Endothelial cell of umbilical vein (primary cell): ENCODE results near the gene ABCG2. TPM values are rescaled to one million over a fixed set of nuclear protein-coding genes. Genes with fewer than 3 reads are reported as not detected.

Experiments
- BruUV-seq: library from RNA; stranded (reverse); fragments of 400-500 nt; replicated peaks from 2 replicates; lab custom pipeline; 2021; lab: Mats Ljungman, UMichigan
- CTCF ChIA-PET: fragments of 300-600, 350-600 bp; sonication (Branson Sonifier 250); formaldehyde crosslinking; loops from one replicate; lab custom pipeline; 2021; ENCODE audit warnings: antibody characterized with exemption, inconsistent platforms; lab: Charles Lee
- POLR2A ChIA-PET: fragments of 300-600, 350-600 bp; sonication (Branson Sonifier 250); formaldehyde crosslinking; loops from one replicate; lab custom pipeline; 2021; ENCODE audit warnings: antibody characterized with exemption, inconsistent platforms; lab: Charles Lee
- DNase-seq: peaks from one replicate; pipeline ENCODE4 v3.0.0-alpha.2; 2011; ENCODE audit warnings: low read depth, low spot score
- FAIRE-seq: peaks from 2 replicates; lab custom pipeline; 2011; peaks lifted over from hg19 to GRCh38; lab: Jason Lieb, UNC
- H2AFZ ChIP-seq: 2 replicates; pipeline ENCODE4 v1.6.0; 2012; ENCODE audit warnings: low read depth, low read length, control low read depth, inconsistent platforms
- H3K27ac ChIP-seq: 2 replicates; pipeline ENCODE4 v1.5.1; 2011; ENCODE audit warnings: low read depth, mild to moderate bottlenecking, control low read depth, low read length, moderate library complexity; ENCODE audit not compliant: insufficient read depth
- H3K27me3 ChIP-seq, 2 experiments: 2 replicates each; pipeline versions ENCODE4 v1.6.0 to v1.6.1; 2011; ENCODE audit warnings: low read length in 2 of 2, mixed read lengths in 1 of 2; ENCODE audit not compliant: control insufficient read depth in 2 of 2, insufficient read depth in 2 of 2
- H3K36me3 ChIP-seq, 2 experiments: 2 replicates in 1 of 2; 3 replicates in 1 of 2; pipeline ENCODE4 v1.5.1; 2011; ENCODE audit warnings: low read length in 2 of 2, mild to moderate bottlenecking in 1 of 2, moderate library complexity in 1 of 2; ENCODE audit not compliant: control insufficient read depth in 2 of 2, insufficient read depth in 2 of 2; ENCODE audit errors: extremely low read depth in 1 of 2
- H3K4me1 ChIP-seq: 3 replicates; pipeline ENCODE4 v1.5.1; 2011; ENCODE audit warnings: mild to moderate bottlenecking, low read length; ENCODE audit not compliant: control insufficient read depth, insufficient read depth; ENCODE audit errors: extremely low read depth
- H3K4me2 ChIP-seq: 2 replicates; pipeline ENCODE4 v1.6.1; 2011; ENCODE audit warnings: low read length, control low read depth, mixed read lengths; ENCODE audit not compliant: insufficient read depth
- H3K4me3 ChIP-seq, 3 experiments: fragments of 200-600 bp in 1 of 3; sonication (generic), shearing (Covaris generic) in 1 of 3; replicated peaks in 1 of 3; 2 replicates each; pipeline ENCODE4 v1.5.1; 2011 to 2016; ENCODE audit warnings: control low read depth in 3 of 3, low read length in 3 of 3, mild to moderate bottlenecking in 2 of 3, inconsistent platforms in 1 of 3, low read depth in 1 of 3, moderate library complexity in 1 of 3; ENCODE audit not compliant: insufficient read depth in 1 of 3
- H3K79me2 ChIP-seq: 2 replicates; pipeline ENCODE4 v1.6.0; 2012; ENCODE audit warnings: low read length, inconsistent platforms; ENCODE audit not compliant: control insufficient read depth, insufficient read depth
- H3K9ac ChIP-seq: replicated peaks from 2 replicates; pipeline ENCODE3; 2011; ENCODE audit warnings: low read length, control low read depth; ENCODE audit not compliant: insufficient read depth; ENCODE audit errors: extremely low read depth
- H3K9me1 ChIP-seq: replicated peaks from 3 replicates; pipeline ENCODE4 v1.6.0; 2011; ENCODE audit warnings: mild to moderate bottlenecking, low read length; ENCODE audit not compliant: control insufficient read depth, insufficient read depth; ENCODE audit errors: extremely low read depth
- H3K9me3 ChIP-seq: replicated peaks from 2 replicates; pipeline ENCODE4 v1.5.1; 2012; ENCODE audit warnings: low read length, inconsistent platforms; ENCODE audit not compliant: control insufficient read depth, insufficient read depth
- H4K20me1 ChIP-seq: replicated peaks from 2 replicates; pipeline ENCODE3; 2011; ENCODE audit warnings: mild to moderate bottlenecking, low read length; ENCODE audit not compliant: control insufficient read depth, insufficient read depth; ENCODE audit errors: extremely low read depth
- CTCF ChIP-seq, 2 donors: IDR thresholded peaks; 1 replicate in 1 of 2; 2 replicates in 1 of 2; pipeline ENCODE4 v1.5.1; 2011; ENCODE audit warnings: low read length in 2 of 2, mild to moderate bottlenecking in 2 of 2, moderate library complexity in 2 of 2, control low read depth in 1 of 2, inconsistent platforms in 1 of 2, low read depth in 1 of 2; ENCODE audit not compliant: insufficient read depth in 1 of 2; ENCODE audit errors: extremely low read depth in 1 of 2
- EZH2 ChIP-seq: IDR thresholded peaks from 2 replicates; pipeline ENCODE4 v1.6.1; 2012; ENCODE audit warnings: borderline replicate concordance, low read depth, mild to moderate bottlenecking, moderate library complexity, low read length, inconsistent platforms; ENCODE audit not compliant: severe bottlenecking
- FOS ChIP-seq: IDR thresholded peaks from 2 replicates; pipeline ENCODE4 v1.6.1; 2011; ENCODE audit warnings: mild to moderate bottlenecking, low read length, moderate library complexity, borderline replicate concordance; ENCODE audit not compliant: insufficient read depth
- GATA2 ChIP-seq: IDR thresholded peaks from 2 replicates; pipeline ENCODE4 v1.7.0; 2011; ENCODE audit warnings: low read depth, mild to moderate bottlenecking, moderate library complexity, mixed read lengths, low read length; ENCODE audit not compliant: insufficient read length, insufficient read depth
- JUN ChIP-seq: IDR thresholded peaks from 2 replicates; pipeline ENCODE4 v1.6.1; 2011; ENCODE audit warnings: borderline replicate concordance, low read depth; ENCODE audit not compliant: insufficient read length, insufficient read depth
- MYC ChIP-seq: IDR thresholded peaks from one replicate; pipeline ENCODE4 v1.6.1; 2011; ENCODE audit warnings: mild to moderate bottlenecking, low read depth, low read length
- POLR2A ChIP-seq: IDR thresholded peaks from 2 replicates; pipeline ENCODE4 v1.6.1; 2012; ENCODE audit warnings: low read depth, mild to moderate bottlenecking, control low read depth, low read length
- POLR2AphosphoS5 ChIP-seq: IDR thresholded peaks from 2 replicates; pipeline ENCODE4 v1.6.1; 2012; ENCODE audit warnings: low read depth, mild to moderate bottlenecking, control low read depth, low read length, moderate library complexity; ENCODE audit not compliant: insufficient read depth
- dilution Hi-C: fragments of 300-500 bp; cut with MboI; formaldehyde crosslinking; loops from one replicate; pipeline ENCODE4 v1.15.0; 2019; ENCODE audit warnings: low sequenced_read_pairs; ENCODE audit not compliant: extremely low pct_ligation_motif_present
- intact Hi-C: fragments of 100-400 bp; cut with micrococcal nuclease; formaldehyde crosslinking; loops from one replicate; pipeline ENCODE4 v1.10.0; 2022
- polyA plus RNA-seq, 4 experiments: library from polyadenylated mRNA; depleted of rRNA in 3 of 4; stranded (reverse) in 3 of 4; unstranded in 1 of 4; fragments of >200 nt; gene quantifications; 2 replicates each; pipeline versions ENCODE4 v1.2.1 to v1.2.3, GENCODE V29; 2011 to 2012; ENCODE audit warnings: missing spikeins in 1 of 4
- total RNA-seq: library from RNA; stranded (reverse); gene quantifications from 2 replicates; pipeline ENCODE4 v1.2.3, GENCODE V29; 2021
- TF ChIP-seq, protein P1 (sequence below): IDR thresholded peaks from 2 replicates; pipeline ENCODE4 v1.6.1; 2011; ENCODE audit not compliant: insufficient read depth, insufficient read length

Gene ABCG2
- total and polyA plus RNA-seq, 2 donors (not counting 3 experiments of a cell fraction or from before 2014, with no cell fraction given): 3.4 to 5.0 TPM

DNA sequence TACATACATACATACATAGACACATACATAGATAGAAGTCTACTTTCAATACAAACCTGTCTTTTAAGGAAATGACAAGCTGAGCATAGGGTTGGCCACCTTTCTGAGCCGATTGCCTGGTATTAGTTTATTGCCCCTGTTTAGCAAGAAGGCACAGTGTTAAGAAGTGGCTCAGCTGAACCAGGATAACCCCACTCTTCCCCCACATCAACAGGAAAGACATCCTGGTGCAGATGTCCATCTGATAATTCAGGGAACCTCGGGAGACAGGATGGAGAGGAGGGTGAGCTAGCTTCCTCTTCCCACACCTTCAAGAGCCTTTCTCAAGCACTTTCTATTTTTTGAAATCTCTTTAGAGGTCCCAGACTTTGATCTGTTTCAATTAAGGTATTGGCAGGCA is 98.7 kb downstream of the ABCG2 start:
- H3K27ac ChIP-seq: no peak overlapping the region
- no peaks in the 10 kb centered on the region for H3K9me1 ChIP-seq
- H3K4me1 ChIP-seq: peaks cover 6% of the 10 kb centered on the region
- FAIRE-seq (no peak), DNase-seq (peak; percentile 53)
- POLR2A ChIA-PET: no interaction called here
- H3K27me3 ChIP-seq: no peaks in the 10 kb centered on the region
- dilution Hi-C loops: no loop called here
- H3K36me3 ChIP-seq: peaks cover 1 to 7% of the 10 kb centered on the region in 2 experiments
- no peak overlapping the region for H2AFZ ChIP-seq
- H3K79me2 ChIP-seq: no peaks in the 10 kb centered on the region
- no peaks in the 10 kb centered on the region for H4K20me1 ChIP-seq
- intact Hi-C loops: no loop called here
- CTCF ChIA-PET: interaction anchor here (1.2 to 8.5 kb wide), 7 partner anchors 11 to 456 kb away, joined by 3 to 204 read pairs (median 4); no protein-coding TSS in a partner anchor
- no peaks in the 10 kb centered on the region for H3K9me3 ChIP-seq
- H3K4me2 ChIP-seq: no peak overlapping the region
- H3K9ac ChIP-seq: no peak overlapping the region
- no TSS peak for BruUV-seq
- no peak overlapping the region for H3K4me3 ChIP-seq
- TF ChIP-seq CTCF (IDR thresholded peaks at IDR 0.05; ENCODE audit: extremely low read depth in 1 of 2, insufficient read depth in 1 of 2, low read depth in 1 of 2, low read length in 2 of 2): no peak
- no peak for TF ChIP-seq EZH2
- no peak for TF ChIP-seq POLR2A
- TF ChIP-seq, protein P1, sequence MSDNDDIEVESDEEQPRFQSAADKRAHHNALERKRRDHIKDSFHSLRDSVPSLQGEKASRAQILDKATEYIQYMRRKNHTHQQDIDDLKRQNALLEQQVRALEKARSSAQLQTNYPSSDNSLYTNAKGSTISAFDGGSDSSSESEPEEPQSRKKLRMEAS: no peak
- no peak for TF ChIP-seq MYC
- no peak for TF ChIP-seq GATA2
- TF ChIP-seq POLR2AphosphoS5: no peak
- no peak for TF ChIP-seq FOS
- no peak for TF ChIP-seq JUN
